Heart left ventricle (tissue), 13 donors: ENCODE results near the gene ADAMTSL1.

Source experiments
- POLR2A ChIP-seq, 2 donors: fragments of 450-650 bp; IDR thresholded peaks; one replicate each; pipeline ENCODE4 v1.6.1; 2017; ENCODE audit warnings: antibody characterized with exemption in 2 of 2, mild to moderate bottlenecking in 2 of 2, moderate library complexity in 2 of 2
- TF ChIP-seq, protein P1 (sequence below), 12 donors: fragments of 200-600 bp; sonication (generic) in 4 of 12; IDR thresholded peaks; one replicate each; pipeline versions ENCODE4 v1.5.0 to v1.8.0; 2018 to 2022; ENCODE audit warnings: antibody characterized with exemption in 12 of 12, mild to moderate bottlenecking in 5 of 12
- donor health status: ischemic (EF 13 %, LVEDD 7.1; RV severe dilation, severe dysfunction).
- donor health status: DM: no; HTN: yes; CAD: no.
- donor health status: DM: no; HTN: no; CAD: no.
- donor health status: ischemic (EF 25% LVEDD 6.9; RV normal size, moderate dysfunction).
- donor health status: ischemic (EF 25% LVEDD 5.7; RV mildly dilated, moderate dysfunction).
- donor health status: ischemic (EF 35%, LVEDD 5.7; RV mildly dilated, moderate dysfunction).
- donor health status: nonischemic (EF 11% LVEDD 7.7; RV severe dilation, severe dysfunction).
- donor health status: DM: yes; HTN: yes; CAD: no.
- donor health status: PGD.
- donor health status: ischemic (EF 29% LVEDD 5.4; RV normal size, mild dysfunction).
- donor health status: nonischemic (EF 23%, LVEDD 6.1; RV moderate dilation, normal function).

GRCh38 chr9:18623221-18624079 is 149.5 kb downstream of the ADAMTSL1 start:
- TF ChIP-seq, protein P1, sequence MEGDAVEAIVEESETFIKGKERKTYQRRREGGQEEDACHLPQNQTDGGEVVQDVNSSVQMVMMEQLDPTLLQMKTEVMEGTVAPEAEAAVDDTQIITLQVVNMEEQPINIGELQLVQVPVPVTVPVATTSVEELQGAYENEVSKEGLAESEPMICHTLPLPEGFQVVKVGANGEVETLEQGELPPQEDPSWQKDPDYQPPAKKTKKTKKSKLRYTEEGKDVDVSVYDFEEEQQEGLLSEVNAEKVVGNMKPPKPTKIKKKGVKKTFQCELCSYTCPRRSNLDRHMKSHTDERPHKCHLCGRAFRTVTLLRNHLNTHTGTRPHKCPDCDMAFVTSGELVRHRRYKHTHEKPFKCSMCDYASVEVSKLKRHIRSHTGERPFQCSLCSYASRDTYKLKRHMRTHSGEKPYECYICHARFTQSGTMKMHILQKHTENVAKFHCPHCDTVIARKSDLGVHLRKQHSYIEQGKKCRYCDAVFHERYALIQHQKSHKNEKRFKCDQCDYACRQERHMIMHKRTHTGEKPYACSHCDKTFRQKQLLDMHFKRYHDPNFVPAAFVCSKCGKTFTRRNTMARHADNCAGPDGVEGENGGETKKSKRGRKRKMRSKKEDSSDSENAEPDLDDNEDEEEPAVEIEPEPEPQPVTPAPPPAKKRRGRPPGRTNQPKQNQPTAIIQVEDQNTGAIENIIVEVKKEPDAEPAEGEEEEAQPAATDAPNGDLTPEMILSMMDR (IDR thresholded peaks at IDR 0.05), result no peak
- no peak for TF ChIP-seq POLR2A (IDR thresholded peaks at IDR 0.05)
